Spleen (tissue), 13 donors: ENCODE results near the gene UHRF1. TPM values are rescaled to one million over a fixed set of nuclear protein-coding genes. Genes with fewer than 3 reads are reported as not detected.
A peak's percentile ranks its signal among the peaks of the same experiment; 100 is the strongest.

ENCODE experiments used
- DNase-seq: peaks from one replicate; pipeline ENCODE4 v3.0.0-alpha.2; 2020
- H3K27ac ChIP-seq, 8 donors: fragments of 200-600 bp; sonication (generic) in 7 of 8; 1 replicate in 4 of 8; 2 replicates in 4 of 8; pipeline versions ENCODE4 v1.5.0 to v1.8.0; 2016 to 2021; ENCODE audit warnings: inconsistent platforms in 4 of 8, mild to moderate bottlenecking in 4 of 8, moderate library complexity in 1 of 8
- H3K27me3 ChIP-seq, 7 donors: fragments of 200-600 bp; sonication (generic) in 6 of 7; replicated peaks in 1 of 7; 1 replicate in 4 of 7; 2 replicates in 3 of 7; pipeline versions ENCODE4 v1.5.0 to v1.8.0; 2016 to 2021; ENCODE audit warnings: inconsistent platforms in 3 of 7, mild to moderate bottlenecking in 1 of 7
- H3K36me3 ChIP-seq, 6 donors: fragments of 200-600 bp; sonication (generic) in 5 of 6; 1 replicate in 4 of 6; 2 replicates in 2 of 6; pipeline versions ENCODE4 v1.5.0 to v1.8.0; 2016 to 2021; ENCODE audit warnings: inconsistent platforms in 2 of 6
- H3K4me1 ChIP-seq, 6 donors: fragments of 200-600 bp; sonication (generic) in 5 of 6; 1 replicate in 3 of 6; 2 replicates in 3 of 6; pipeline versions ENCODE4 v1.5.0 to v1.8.0; 2016 to 2021; ENCODE audit warnings: inconsistent platforms in 3 of 6
- H3K4me3 ChIP-seq, 8 donors: fragments of 200-600 bp; sonication (generic) in 7 of 8; 1 replicate in 4 of 8; 2 replicates in 4 of 8; pipeline versions ENCODE4 v1.5.0 to v1.8.0; 2016 to 2021; ENCODE audit warnings: inconsistent platforms in 4 of 8, mild to moderate bottlenecking in 4 of 8, moderate library complexity in 2 of 8
- H3K9me3 ChIP-seq, 8 donors: fragments of 200-600 bp; sonication (generic) in 7 of 8; 1 replicate in 4 of 8; 2 replicates in 4 of 8; pipeline versions ENCODE4 v1.5.0 to v1.8.0; 2016 to 2021; ENCODE audit warnings: inconsistent platforms in 4 of 8
- CTCF ChIP-seq, 11 experiments: fragments of 200-600 bp in 7 of 11; fragments of 450-650 bp in 4 of 11; sonication (generic) in 4 of 11; IDR thresholded peaks in 8 of 11; conservative IDR thresholded peaks in 3 of 11; 1 replicate in 7 of 11; 2 replicates in 4 of 11; pipeline versions ENCODE4 v1.4.0 to v1.8.0; 2016 to 2021; ENCODE audit warnings: antibody characterized with exemption in 11 of 11, inconsistent platforms in 4 of 11, mild to moderate bottlenecking in 1 of 11
- POLR2A ChIP-seq, 3 donors: fragments of 450-650 bp; IDR thresholded peaks; one replicate each; pipeline ENCODE4 v1.5.1; 2017; ENCODE audit warnings: antibody characterized with exemption in 3 of 3, mild to moderate bottlenecking in 1 of 3
- POLR2AphosphoS5 ChIP-seq, 3 donors: sonication (generic); formaldehyde crosslinking; IDR thresholded peaks; one replicate each; pipeline ENCODE4 v1.5.1; 2017; ENCODE audit warnings: antibody characterized with exemption in 3 of 3
- WGBS, 5 donors: extraction: QIAGEN DNeasy Blood & Tissue Kit in 3 of 5; methylation state at CpG; one replicate each; pipeline versions ENCODE4 v1.1.5 to v1.1.7; 2013 to 2018; 5-methylcytosine and 5-hydroxymethylcytosine counted together
- intact Hi-C: fragments of 100-400 bp; cut with DNase I; formaldehyde crosslinking; loops from one replicate; pipeline ENCODE4 v1.15.0; 2023; ENCODE audit warnings: low total_unique reads
- long read RNA-seq, 2 donors: transcript quantifications; one replicate each; lab custom pipeline, GENCODE V29; 2026
- polyA plus RNA-seq, 3 donors: library from polyadenylated mRNA; stranded (reverse); fragments of 200-250 nt; gene quantifications; one replicate each; pipeline ENCODE4 v1.2.1, GENCODE V29; 2013
- total RNA-seq, 7 donors: library from RNA; depleted of rRNA in 3 of 7; stranded (reverse); fragments of >200 nt in 3 of 7; fragmentation: NEBNext Ultra II Directional in 4 of 7; extraction: Animal tissue kit (Norgen Biotek cat#: 25700) in 4 of 7; gene quantifications; one replicate each; pipeline versions ENCODE4 v1.1.0 to v1.2.1, GENCODE V29; 2016 to 2021
- donor health status: healthy with polysubstance abuse.
- donor health status: DM: no; HTN: no; CAD: no; lungs with moderate emphysema.
- donor health status: DM: no; HTN: no; CAD: no.
- donor health status: Bipolar disorder and iron deficiency.
- donor health status: healthy.
- donor health status: DM: no; HTN: no; CAD: no.
- donor health status: DM: yes; HTN: yes; CAD: no.

The UHRF1 gene
- 10 to 100 TPM in 1 of 7 donors, 1 to 10 TPM in 6; 2.1 to 10.8 (median 5.9) TPM for total RNA-seq
- 1 to 10 TPM; 1.5 to 6.8 (median 3.3) TPM for polyA plus RNA-seq
- long read RNA-seq, donor 1 = 0 reads
- long read RNA-seq, donor 2, partial matches to known transcripts = 0 of 1 reads
- long read RNA-seq, donor 2, other reads (novel, unspliced or antisense) = 0 of 1 reads

DNA sequence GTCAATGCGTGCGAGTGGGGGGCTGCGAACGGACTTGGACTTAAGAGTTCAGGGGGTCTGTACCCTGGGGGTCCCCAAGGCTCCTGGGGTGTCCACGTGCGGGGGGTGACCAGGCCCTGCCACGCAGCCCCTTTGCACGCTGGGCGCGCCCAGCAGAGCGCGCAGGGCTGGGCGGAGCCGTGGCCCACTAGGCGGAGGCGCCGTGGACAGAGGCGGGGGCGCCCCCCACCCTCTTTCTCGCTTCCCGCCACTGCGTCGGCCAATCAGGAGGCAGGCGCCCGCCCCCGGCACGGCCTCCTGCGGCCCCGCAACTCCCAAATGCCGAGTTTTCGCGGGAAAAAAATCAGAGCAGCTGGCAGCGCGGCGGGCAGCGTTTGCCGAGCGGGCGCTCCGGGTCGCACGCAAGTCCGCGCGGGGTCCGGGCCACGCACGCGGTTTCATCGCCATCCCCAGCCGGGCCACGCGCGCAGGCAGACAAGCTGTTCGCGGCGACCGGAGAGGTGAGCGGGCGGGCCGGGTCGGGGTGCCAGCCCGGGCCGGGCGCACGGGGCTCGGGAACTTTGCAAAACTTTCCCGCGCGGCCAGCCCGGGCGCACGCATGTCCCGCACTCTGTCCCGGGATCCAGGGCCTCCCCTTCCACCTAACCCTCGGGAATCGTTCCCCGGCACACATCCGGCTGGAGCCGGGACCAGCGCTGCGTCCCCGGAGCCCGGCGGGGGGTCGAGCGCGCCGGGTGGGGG lies at the start of gene UHRF1:
TSS of gene UHRF1 (plus strand) at position 346 of the 741 bp plus-strand sequence. CDS start 1,385 bp downstream, outside the sequence.
- peak within 1 kb of the TSS in 3 of 8 donors; percentile 63 to 76 (median 66) for H3K27ac ChIP-seq
- no peaks in the 10 kb centered on the region for H3K9me3 ChIP-seq
- no peak for DNase-seq
- H3K36me3 ChIP-seq = peaks cover 0 to 21% (median 0%) of the 10 kb centered on the region in 6 donors
- H3K27me3 ChIP-seq = peaks cover 0 to 11% (median 6%) of the 10 kb centered on the region in 7 donors
- intact Hi-C loops = no loop called here
- no peak for TF ChIP-seq POLR2AphosphoS5 (IDR thresholded peaks at IDR 0.05)
- H3K4me3 ChIP-seq = peak within 1 kb of the TSS; percentile 62 to 94 (median 79)
- peaks cover 33 to 64% (median 56%) of the 10 kb centered on the region in 6 donors for H3K4me1 ChIP-seq
- WGBS, 5 donors = 3 to 5% (median 3%) methylated on average over 43 to 89 of the region's 89 CpGs

GRCh38 chr19:4859697-4860096 lies 49.6 kb upstream of the UHRF1 start:
- intact Hi-C loops = no loop called here
- 82 to 91% (median 90%) methylated on average over 11 of the region's 11 CpGs for WGBS, 5 donors
- Histone ChIP-seq H3K36me3 (peaks cover 0 to 92% (median 61%) of the 10 kb centered on the region in 6 donors), H3K27ac (no peak overlapping the region), H3K4me3 (no peak overlapping the region), H3K27me3 (no peaks in the 10 kb centered on the region), H3K4me1 (peaks cover 0 to 11% (median 2%) of the 10 kb centered on the region in 6 donors), H3K9me3 (no peaks in the 10 kb centered on the region)
- DNase-seq = no peak
- TF ChIP-seq CTCF (IDR thresholded peaks at IDR 0.05 in 8 of 11, conservative IDR thresholded peaks at IDR 0.05 in 3 of 11) (no peak), POLR2AphosphoS5 (IDR thresholded peaks at IDR 0.05) (peak in 1 of 3 donors; percentile 46)

GRCh38 chr19:4861147-4861546 lies 48.2 kb upstream of the UHRF1 start:
- peaks cover 0 to 82% (median 47%) of the 10 kb centered on the region in 6 donors for H3K36me3 ChIP-seq
- H3K27me3 ChIP-seq = no peaks in the 10 kb centered on the region
- WGBS, 5 donors = 74 to 93% (median 86%) methylated on average over 4 to 10 of the region's 10 CpGs
- H3K27ac ChIP-seq = no peak overlapping the region
- H3K9me3 ChIP-seq = no peaks in the 10 kb centered on the region
- peaks cover 0 to 25% (median 11%) of the 10 kb centered on the region in 6 donors for H3K4me1 ChIP-seq
- intact Hi-C loops = no loop called here
- DNase-seq = no peak
- H3K4me3 ChIP-seq = no peak overlapping the region
- TF ChIP-seq POLR2A (IDR thresholded peaks at IDR 0.05) (no peak), CTCF (IDR thresholded peaks at IDR 0.05 in 8 of 11, conservative IDR thresholded peaks at IDR 0.05 in 3 of 11) (no peak), POLR2AphosphoS5 (IDR thresholded peaks at IDR 0.05) (peak in 1 of 3 donors; percentile 40)

DNA sequence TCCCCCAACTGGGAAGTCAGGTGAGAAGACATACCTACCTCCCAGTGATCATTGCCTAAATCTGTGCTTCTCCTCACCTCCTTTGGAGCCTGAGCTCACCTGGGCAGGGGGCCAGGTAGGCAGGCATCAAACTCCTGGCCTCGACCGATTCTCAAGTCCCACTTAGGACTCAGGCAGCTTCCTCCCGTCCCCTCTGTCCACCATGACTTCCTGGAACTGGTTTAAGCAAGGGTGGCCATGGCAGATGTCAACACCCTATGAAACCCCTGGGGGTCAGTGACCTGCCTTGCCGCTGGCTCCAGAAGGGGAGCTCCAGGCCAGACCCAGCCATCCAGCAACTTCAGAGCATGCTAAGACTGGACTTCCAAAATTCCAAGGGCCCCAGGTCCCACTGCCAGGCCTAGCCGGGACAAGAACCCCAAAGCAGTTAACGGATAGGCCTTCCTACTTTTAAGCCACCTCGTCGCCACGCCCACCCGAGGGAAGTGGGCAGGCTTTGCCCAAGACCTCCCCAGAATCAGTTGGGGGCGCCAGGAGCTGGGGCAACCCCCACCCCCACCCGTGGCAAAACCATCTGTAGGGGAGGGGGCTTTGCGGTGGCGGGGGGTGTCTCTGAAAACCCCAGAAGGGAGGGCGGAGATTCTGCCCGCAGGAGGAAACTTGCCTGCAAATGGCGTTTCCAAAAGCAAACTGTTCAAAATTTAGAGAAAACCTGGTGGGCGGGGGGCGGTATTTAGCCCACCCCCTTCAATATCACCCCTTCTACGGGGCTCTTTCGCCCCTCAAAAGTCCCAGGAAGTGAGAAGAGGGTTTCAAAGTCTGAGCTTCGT lies 42.5 kb upstream of the UHRF1 start:
- intact Hi-C loops = no loop called here

More for the DNA sequence above, 42.5 kb upstream of the UHRF1 start:
- peak overlapping the region; percentile 70 to 97 (median 91) for H3K27ac ChIP-seq
- peaks cover 0 to 69% (median 29%) of the 10 kb centered on the region in 6 donors for H3K4me1 ChIP-seq
- TF ChIP-seq POLR2A (IDR thresholded peaks at IDR 0.05) = no peak
- peak in 1 of 11 experiments; percentile 12 for TF ChIP-seq CTCF (IDR thresholded peaks at IDR 0.05 in 8 of 11, conservative IDR thresholded peaks at IDR 0.05 in 3 of 11)
- peaks cover 0 to 25% (median 0%) of the 10 kb centered on the region in 6 donors for H3K36me3 ChIP-seq
- WGBS, 5 donors = 1 to 3% (median 2%) methylated on average over 21 to 22 of the region's 22 CpGs
- DNase-seq = peak; percentile 93
- no peaks in the 10 kb centered on the region for H3K9me3 ChIP-seq
- H3K27me3 ChIP-seq = no peaks in the 10 kb centered on the region
- peak overlapping the region; percentile 58 to 91 (median 74) for H3K4me3 ChIP-seq
